Activated B cell treated with CpG ODN at 0.5 μM for 24 hours (primary cell): ENCODE measurements around the gene PARPBP. TPM values are rescaled to one million over a fixed set of nuclear protein-coding genes. Genes with fewer than 3 reads are reported as not detected.

ENCODE experiments used
- ATAC-seq: fragments of 200-7000 bp; cut with Tn5 transposase; one replicate; pipeline ENCODE4 v1.10.0; 2021; ENCODE audit warnings: low read depth, mild to moderate bottlenecking, moderate library complexity
- CTCF ChIA-PET: fragments of 350-600 bp; sonication (Branson Sonifier 250); formaldehyde crosslinking; loops from one replicate; lab custom pipeline; 2021; ENCODE audit warnings: antibody characterized with exemption; lab: Charles Lee
- POLR2A ChIA-PET: fragments of 350-600 bp; sonication (Branson Sonifier 250); formaldehyde crosslinking; loops from one replicate; lab custom pipeline; 2021; ENCODE audit warnings: antibody characterized with exemption; lab: Charles Lee
- DNase-seq: peaks from one replicate; pipeline ENCODE4 v3.0.0; 2022
- H3K27ac Mint-ChIP-seq: one replicate; pipeline ENCODE4 v1.8.0; 2020; ENCODE audit warnings: mixed read lengths
- H3K27me3 Mint-ChIP-seq: one replicate; pipeline ENCODE4 v1.8.0; 2021; ENCODE audit warnings: mixed read lengths
- H3K36me3 Mint-ChIP-seq: one replicate; pipeline ENCODE4 v1.8.0; 2021; ENCODE audit warnings: low read depth, mixed read lengths
- H3K4me1 Mint-ChIP-seq: one replicate; pipeline ENCODE4 v1.8.0; 2021; ENCODE audit warnings: mixed read lengths
- H3K4me3 Mint-ChIP-seq: one replicate; pipeline ENCODE4 v1.8.0; 2020; ENCODE audit warnings: mild to moderate bottlenecking, mixed read lengths
- H3K9me3 Mint-ChIP-seq: one replicate; pipeline ENCODE4 v1.8.0; 2020; ENCODE audit warnings: mixed read lengths
- intact Hi-C: fragments of 100-400 bp; cut with micrococcal nuclease; formaldehyde crosslinking; loops from one replicate; pipeline ENCODE4 v1.15.1; 2024
- total RNA-seq: library from RNA; stranded (reverse); gene quantifications from 2 replicates; pipeline ENCODE4 v1.2.3, GENCODE V29; 2022
- TF ChIP-seq, protein P1 (sequence below): fragments of 200-600 bp; IDR thresholded peaks from one replicate; pipeline ENCODE4 v1.8.0; 2022; ENCODE audit warnings: antibody characterized with exemption, mild to moderate bottlenecking

Gene PARPBP
- total RNA-seq, 1 donor from 2014 or later: 4.6 TPM

DNA sequence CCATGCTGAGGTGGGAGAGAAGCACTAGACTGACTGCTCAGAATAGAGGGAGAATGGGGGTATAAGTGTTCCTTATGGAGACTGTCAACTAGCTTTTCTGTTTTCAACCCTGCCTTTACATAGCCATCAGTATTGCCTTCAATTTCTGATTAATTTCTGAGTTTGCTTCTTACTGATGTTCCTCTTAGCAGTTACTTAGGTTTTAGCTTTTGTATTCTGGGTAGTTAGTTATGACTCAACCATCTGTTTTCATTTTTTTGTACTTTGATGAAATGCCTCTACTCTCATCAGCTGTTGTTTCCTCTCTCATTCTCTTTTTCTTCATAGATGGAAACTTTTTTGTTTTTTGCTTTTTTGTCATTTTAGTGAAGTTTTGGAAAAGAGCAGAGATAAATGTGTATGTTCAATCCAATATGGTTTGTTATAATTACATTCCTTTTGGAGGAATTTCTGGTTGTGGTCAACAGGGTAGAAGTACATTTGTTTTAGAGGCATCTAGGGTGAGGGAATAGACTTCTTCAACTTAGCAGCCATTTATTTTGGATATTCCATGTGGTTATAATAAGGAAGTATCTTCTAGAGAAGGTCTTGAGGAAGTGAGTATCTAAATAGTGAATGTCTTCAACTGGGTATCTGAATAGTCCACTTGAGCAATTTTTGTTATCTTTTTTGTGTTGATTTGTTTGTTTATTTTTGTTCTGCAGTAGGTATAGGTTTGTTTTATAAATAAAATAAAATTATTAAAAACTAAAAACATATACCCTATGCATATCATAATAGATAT lies 48.0 kb downstream of the PARPBP start:
- ChIA-PET POLR2A (no interaction called here), CTCF (interaction anchor here (1.3 kb wide), 1 partner anchor 316 kb away, joined by 3 read pairs; no protein-coding TSS in a partner anchor)
- ATAC-seq: no peak
- intact Hi-C loops: no loop called here
- Mint-ChIP-seq H3K27me3 (no peaks in the 10 kb centered on the region), H3K4me3 (no peak overlapping the region), H3K27ac (no peak overlapping the region), H3K4me1 (no peaks in the 10 kb centered on the region), H3K9me3 (no peaks in the 10 kb centered on the region), H3K36me3 (no peaks in the 10 kb centered on the region)
- TF ChIP-seq, protein P1, sequence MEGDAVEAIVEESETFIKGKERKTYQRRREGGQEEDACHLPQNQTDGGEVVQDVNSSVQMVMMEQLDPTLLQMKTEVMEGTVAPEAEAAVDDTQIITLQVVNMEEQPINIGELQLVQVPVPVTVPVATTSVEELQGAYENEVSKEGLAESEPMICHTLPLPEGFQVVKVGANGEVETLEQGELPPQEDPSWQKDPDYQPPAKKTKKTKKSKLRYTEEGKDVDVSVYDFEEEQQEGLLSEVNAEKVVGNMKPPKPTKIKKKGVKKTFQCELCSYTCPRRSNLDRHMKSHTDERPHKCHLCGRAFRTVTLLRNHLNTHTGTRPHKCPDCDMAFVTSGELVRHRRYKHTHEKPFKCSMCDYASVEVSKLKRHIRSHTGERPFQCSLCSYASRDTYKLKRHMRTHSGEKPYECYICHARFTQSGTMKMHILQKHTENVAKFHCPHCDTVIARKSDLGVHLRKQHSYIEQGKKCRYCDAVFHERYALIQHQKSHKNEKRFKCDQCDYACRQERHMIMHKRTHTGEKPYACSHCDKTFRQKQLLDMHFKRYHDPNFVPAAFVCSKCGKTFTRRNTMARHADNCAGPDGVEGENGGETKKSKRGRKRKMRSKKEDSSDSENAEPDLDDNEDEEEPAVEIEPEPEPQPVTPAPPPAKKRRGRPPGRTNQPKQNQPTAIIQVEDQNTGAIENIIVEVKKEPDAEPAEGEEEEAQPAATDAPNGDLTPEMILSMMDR: no peak
- no peak for DNase-seq

GRCh38 chr12:102169922-102170621 lies 50.1 kb downstream of the PARPBP start:
- DNase-seq: no peak
- no peak overlapping the region for H3K4me3 Mint-ChIP-seq

GRCh38 chr12:102171951-102172350 lies 52.0 kb downstream of the PARPBP start:
- no peaks in the 10 kb centered on the region for H3K27me3 Mint-ChIP-seq
- DNase-seq (no peak), ATAC-seq (no peak)
- TF ChIP-seq, protein P1: no peak
- no peak overlapping the region for H3K4me3 Mint-ChIP-seq
- H3K4me1 Mint-ChIP-seq: no peaks in the 10 kb centered on the region
- no peaks in the 10 kb centered on the region for H3K36me3 Mint-ChIP-seq
- ChIA-PET CTCF (no interaction called here), POLR2A (no interaction called here)
- no peaks in the 10 kb centered on the region for H3K9me3 Mint-ChIP-seq
- intact Hi-C loops: loop anchor here (2.0 to 5.0 kb wide), 2 partner anchors 235 to 531 kb away; no protein-coding TSS in a partner anchor
- no peak overlapping the region for H3K27ac Mint-ChIP-seq

More at GRCh38 chr12:102169922-102170621, 50.1 kb downstream of the PARPBP start:
- no peaks in the 10 kb centered on the region for H3K4me1 Mint-ChIP-seq
- CTCF ChIA-PET: interaction anchor here (0.7 to 1.8 kb wide), 7 partner anchors 8 to 599 kb away, joined by 3 to 14 read pairs (median 3); no protein-coding TSS in a partner anchor
- no peaks in the 10 kb centered on the region for H3K36me3 Mint-ChIP-seq
- POLR2A ChIA-PET: no interaction called here
- no peaks in the 10 kb centered on the region for H3K27me3 Mint-ChIP-seq
- no peaks in the 10 kb centered on the region for H3K9me3 Mint-ChIP-seq
- peak; percentile 54 for ATAC-seq
- TF ChIP-seq, protein P1: no peak
- intact Hi-C loops: loop anchor here (1.0 to 5.0 kb wide), 5 partner anchors 233 to 599 kb away; no protein-coding TSS in a partner anchor
- no peak overlapping the region for H3K27ac Mint-ChIP-seq

DNA sequence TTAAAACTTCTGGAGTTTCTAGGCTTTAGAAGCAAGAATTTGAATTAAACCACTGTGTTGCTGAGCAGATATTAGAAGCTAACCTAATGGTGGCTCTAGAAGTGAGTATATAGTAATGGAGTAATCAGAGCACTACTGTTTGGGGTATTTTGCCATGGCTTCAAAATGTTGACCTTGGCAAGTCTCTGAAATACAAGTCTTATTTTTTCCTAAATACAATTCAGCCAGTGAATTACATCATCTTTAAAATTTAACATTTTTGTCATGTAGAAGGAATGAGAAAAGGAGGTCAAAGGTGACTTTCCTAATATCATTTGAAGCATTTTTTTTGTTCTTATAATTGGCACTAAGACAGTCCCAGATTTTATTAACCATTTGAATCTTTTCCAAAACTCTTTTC lies 52.5 kb downstream of the PARPBP start:
- no peaks in the 10 kb centered on the region for H3K4me1 Mint-ChIP-seq
- TF ChIP-seq, protein P1: no peak
- ChIA-PET POLR2A (no interaction called here), CTCF (no interaction called here)
- no peak for DNase-seq
- H3K9me3 Mint-ChIP-seq: no peaks in the 10 kb centered on the region
- H3K36me3 Mint-ChIP-seq: no peaks in the 10 kb centered on the region
- no peak for ATAC-seq
- H3K27me3 Mint-ChIP-seq: no peaks in the 10 kb centered on the region
- H3K27ac Mint-ChIP-seq: no peak overlapping the region
- intact Hi-C loops: loop anchor here (5.0 kb wide), 1 partner anchor 235 kb away; no protein-coding TSS in a partner anchor
- H3K4me3 Mint-ChIP-seq: no peak overlapping the region

DNA sequence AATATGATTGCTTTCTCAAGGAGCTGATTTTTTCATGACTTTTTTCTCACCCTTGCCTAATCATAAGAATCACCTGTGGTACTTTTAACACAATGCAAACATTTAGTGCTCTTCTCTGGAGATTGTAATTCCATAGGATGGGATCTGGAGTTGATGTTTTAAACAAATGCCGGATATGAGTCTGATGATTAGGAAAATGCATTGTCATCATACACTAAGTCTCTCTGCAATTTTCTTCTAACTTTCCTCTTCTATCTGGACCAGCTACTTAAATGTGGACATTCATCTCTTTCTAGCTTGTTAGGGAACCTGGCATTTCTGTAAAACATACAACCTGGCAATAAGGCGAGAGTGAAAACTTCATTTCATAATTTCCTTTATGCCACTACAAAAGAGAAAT lies 54.1 kb downstream of the PARPBP start:
- no peaks in the 10 kb centered on the region for H3K36me3 Mint-ChIP-seq
- TF ChIP-seq, protein P1: no peak
- H3K4me3 Mint-ChIP-seq: no peak overlapping the region
- no peaks in the 10 kb centered on the region for H3K27me3 Mint-ChIP-seq
- CTCF ChIA-PET: interaction anchor here (1.3 kb wide), 1 partner anchor 369 kb away, joined by 3 read pairs; no protein-coding TSS in a partner anchor
- no peak for DNase-seq
- H3K27ac Mint-ChIP-seq: no peak overlapping the region
- no peaks in the 10 kb centered on the region for H3K4me1 Mint-ChIP-seq
- no peak for ATAC-seq
- POLR2A ChIA-PET: no interaction called here
- intact Hi-C loops: loop anchor here (5.0 kb wide), 1 partner anchor 237 kb away; no protein-coding TSS in a partner anchor
- no peaks in the 10 kb centered on the region for H3K9me3 Mint-ChIP-seq
